IMR-90 (cell line): ENCODE measurements around the gene MALL. TPM values are rescaled to one million over a fixed set of nuclear protein-coding genes. Genes with fewer than 3 reads are reported as not detected.

Experiments used
- ATAC-seq: fragments of 200-7000 bp; cut with Tn5 transposase; 2 replicates; pipeline ENCODE4 v1.9.1; 2020; ENCODE audit warnings: low read depth, mild to moderate bottlenecking, moderate library complexity
- BruUV-seq: library from RNA; stranded (reverse); fragments of 400-500 nt; replicated peaks from 2 replicates; lab custom pipeline; 2021; lab: Mats Ljungman, UMichigan
- CTCF ChIA-PET: fragments of 300-600 bp; formaldehyde crosslinking; extraction: SDS; loops from one replicate; lab custom pipeline; 2021; ENCODE audit warnings: antibody characterized with exemption; lab: Yijun Ruan, JAX
- POLR2A ChIA-PET: fragments of 300-600 bp; sonication (Branson Sonifier 250); formaldehyde crosslinking; loops from one replicate; lab custom pipeline; 2022; ENCODE audit warnings: antibody characterized with exemption; ENCODE audit not compliant: unreplicated experiment; lab: Charles Lee
- DNase-seq: peaks from one replicate; pipeline ENCODE4 v3.0.0; 2013
- H2AFZ ChIP-seq: replicated peaks from 2 replicates; pipeline ENCODE3; 2013; ENCODE audit warnings: low read length, mild to moderate bottlenecking; ENCODE audit not compliant: poor library complexity
- H2AK5ac ChIP-seq: 2 replicates; pipeline ENCODE4 v1.6.1; 2013; ENCODE audit warnings: low read depth, low read length, inconsistent platforms
- H2AK9ac ChIP-seq: replicated peaks from 2 replicates; pipeline ENCODE3; 2013; ENCODE audit warnings: mild to moderate bottlenecking, low read depth, low read length, moderate library complexity; ENCODE audit not compliant: poor library complexity
- H2BK120ac ChIP-seq: 2 replicates; pipeline ENCODE4 v1.6.1; 2013; ENCODE audit warnings: low read depth, low read length, inconsistent platforms
- H2BK15ac ChIP-seq: 3 replicates; pipeline ENCODE4 v1.6.1; 2013; ENCODE audit warnings: low read depth, low read length, inconsistent platforms
- H2BK20ac ChIP-seq: 2 replicates; pipeline ENCODE4 v1.6.1; 2013; ENCODE audit warnings: low read depth, mild to moderate bottlenecking, inconsistent platforms, low read length, moderate library complexity
- H2BK5ac ChIP-seq: 2 replicates; pipeline ENCODE4 v1.6.1; 2013; ENCODE audit warnings: mild to moderate bottlenecking, low read depth, low read length, inconsistent platforms; ENCODE audit not compliant: poor library complexity, severe bottlenecking
- H3K14ac ChIP-seq: replicated peaks from 2 replicates; pipeline ENCODE4 v1.6.1; 2013; ENCODE audit warnings: low read depth, low read length, inconsistent platforms
- H3K18ac ChIP-seq: 2 replicates; pipeline ENCODE4 v1.6.1; 2013; ENCODE audit warnings: low read depth, low read length, control low read depth
- H3K23ac ChIP-seq: 2 replicates; pipeline ENCODE4 v1.6.1; 2013; ENCODE audit warnings: low read depth, low read length, inconsistent platforms
- H3K27ac ChIP-seq: 2 replicates; pipeline ENCODE4 v1.5.1; 2013; ENCODE audit warnings: mild to moderate bottlenecking, control low read depth, low read length; ENCODE audit not compliant: insufficient read depth
- H3K27me3 ChIP-seq: 2 replicates; pipeline ENCODE4 v1.6.1; 2013; ENCODE audit warnings: low read length; ENCODE audit not compliant: control insufficient read depth, insufficient read depth
- H3K36me3 ChIP-seq: 2 replicates; pipeline ENCODE4 v1.6.1; 2013; ENCODE audit warnings: low read length, mixed read lengths; ENCODE audit not compliant: control insufficient read depth, insufficient read depth
- H3K4ac ChIP-seq: 2 replicates; pipeline ENCODE4 v1.6.1; 2013; ENCODE audit warnings: low read depth, low read length, inconsistent platforms
- H3K4me1 ChIP-seq: 2 replicates; pipeline ENCODE4 v1.6.1; 2013; ENCODE audit warnings: low read length, mixed read lengths; ENCODE audit not compliant: control insufficient read depth, insufficient read depth
- H3K4me2 ChIP-seq: 2 replicates; pipeline ENCODE4 v1.6.1; 2013; ENCODE audit warnings: low read depth, mild to moderate bottlenecking, control low read depth, low read length, moderate library complexity
- H3K4me3 ChIP-seq: 2 replicates; pipeline ENCODE4 v1.5.1; 2013; ENCODE audit warnings: low read depth, mild to moderate bottlenecking, control low read depth, low read length, moderate library complexity; ENCODE audit not compliant: insufficient read depth
- H3K56ac ChIP-seq: 2 replicates; pipeline ENCODE4 v1.6.1; 2013; ENCODE audit warnings: low read length, inconsistent platforms; ENCODE audit not compliant: insufficient read depth; ENCODE audit errors: extremely low read depth
- H3K79me1 ChIP-seq, 2 experiments: 2 replicates each; pipeline ENCODE4 v1.6.1; 2013; ENCODE audit warnings: low read length in 2 of 2, inconsistent platforms in 1 of 2, low read depth in 1 of 2
- H3K9ac ChIP-seq: 2 replicates; pipeline ENCODE4 v1.6.1; 2013; ENCODE audit warnings: low read depth, low read length, control low read depth
- H3K9me1 ChIP-seq: 2 replicates; pipeline ENCODE4 v1.6.1; 2013; ENCODE audit warnings: low read length, inconsistent platforms; ENCODE audit not compliant: insufficient read depth
- H3K9me3 ChIP-seq: 2 replicates; pipeline ENCODE4 v1.6.1; 2013; ENCODE audit warnings: low read length; ENCODE audit not compliant: control insufficient read depth, insufficient read depth
- H4K20me1 ChIP-seq: 2 replicates; pipeline ENCODE4 v1.6.1; 2013; ENCODE audit warnings: low read length, inconsistent platforms; ENCODE audit not compliant: insufficient read depth
- H4K5ac ChIP-seq: 2 replicates; pipeline ENCODE4 v1.6.1; 2013; ENCODE audit warnings: mild to moderate bottlenecking, low read depth, low read length, control low read depth
- H4K8ac ChIP-seq, 2 experiments: 2 replicates each; pipeline ENCODE4 v1.6.1; 2013; ENCODE audit warnings: low read depth in 2 of 2, low read length in 2 of 2, control low read depth in 1 of 2, inconsistent platforms in 1 of 2
- H4K91ac ChIP-seq: 2 replicates; pipeline ENCODE4 v1.6.1; 2013; ENCODE audit warnings: low read depth, low read length, inconsistent platforms; ENCODE audit not compliant: insufficient read depth
- CHD1 ChIP-seq: IDR thresholded peaks from 2 replicates; pipeline ENCODE4 v1.6.1; 2012; ENCODE audit warnings: low read depth, low read length, improper control_type of control experiment
- MAFK ChIP-seq: IDR thresholded peaks from 2 replicates; pipeline ENCODE4 v1.6.1; 2012; ENCODE audit warnings: low read depth, low read length, improper control_type of control experiment
- MAZ ChIP-seq: IDR thresholded peaks from 2 replicates; pipeline ENCODE4 v1.6.1; 2012; ENCODE audit warnings: low read depth, mild to moderate bottlenecking, low read length, improper control_type of control experiment, moderate library complexity, borderline replicate concordance
- POLR2A ChIP-seq: IDR thresholded peaks from 2 replicates; pipeline ENCODE4 v1.6.1; 2012; ENCODE audit warnings: mild to moderate bottlenecking, low read depth, low read length
- RAD21 ChIP-seq: IDR thresholded peaks from 2 replicates; pipeline ENCODE4 v1.6.1; 2012; ENCODE audit warnings: low read length, improper control_type of control experiment
- RCOR1 ChIP-seq: IDR thresholded peaks from 2 replicates; pipeline ENCODE4 v1.6.1; 2012; ENCODE audit warnings: mild to moderate bottlenecking, low read length, improper control_type of control experiment; ENCODE audit not compliant: insufficient replicate concordance
- WGBS, 2 experiments: methylation state at CpG; one replicate each; pipeline versions ENCODE4 v1.1.5 to v1.1.7; 2013; ENCODE audit warnings: missing lambda C conversion rate in 2 of 2; ENCODE audit not compliant: insufficient read length in 1 of 2; ENCODE audit errors: extremely low coverage in 2 of 2; 5-methylcytosine and 5-hydroxymethylcytosine counted together
- dilution Hi-C: fragments of 300-500 bp; cut with HindIII; formaldehyde crosslinking; loops from one replicate; pipeline ENCODE4 v1.14.3; 2018; ENCODE audit warnings: low sequenced_read_pairs; ENCODE audit not compliant: unreplicated experiment
- in situ Hi-C: fragments of 300-500 bp; cut with MboI; formaldehyde crosslinking; loops from 3 replicates; pipeline ENCODE4 v1.14.3; 2019; ENCODE audit warnings: low sequenced_read_pairs, inconsistent platforms, mixed read lengths
- intact Hi-C: fragments of 100-400 bp; cut with micrococcal nuclease; formaldehyde crosslinking; loops from 2 replicates; pipeline ENCODE4 v1.10.0; 2022
- polyA plus RNA-seq, 3 experiments: library from polyadenylated mRNA; depleted of rRNA; stranded (reverse); fragments of >200 nt; gene quantifications; 2 replicates each; pipeline ENCODE4 v1.2.3, GENCODE V29; 2012; ENCODE audit warnings: low replicate concordance in 1 of 3
- total RNA-seq: library from RNA; depleted of rRNA; stranded (reverse); fragments of >200 nt; gene quantifications from 2 replicates; pipeline ENCODE4 v1.2.3, GENCODE V29; 2012
- TF ChIP-seq, protein P1 (sequence below): fragments of 150-350 bp; IDR thresholded peaks from 2 replicates; pipeline ENCODE4 v1.6.1; 2017; ENCODE audit warnings: mild to moderate bottlenecking, antibody characterized with exemption, low read length, low read depth
- TF ChIP-seq, protein P2 (sequence below): fragments of 150-350 bp; IDR thresholded peaks from 2 replicates; pipeline ENCODE4 v1.6.1; 2016; ENCODE audit warnings: low read depth, mild to moderate bottlenecking, low read length, moderate library complexity, borderline replicate concordance

Gene MALL
- total and polyA plus RNA-seq, 2 of the 4 experiments (the other 2 are of a cell fraction): 1.6 TPM

DNA sequence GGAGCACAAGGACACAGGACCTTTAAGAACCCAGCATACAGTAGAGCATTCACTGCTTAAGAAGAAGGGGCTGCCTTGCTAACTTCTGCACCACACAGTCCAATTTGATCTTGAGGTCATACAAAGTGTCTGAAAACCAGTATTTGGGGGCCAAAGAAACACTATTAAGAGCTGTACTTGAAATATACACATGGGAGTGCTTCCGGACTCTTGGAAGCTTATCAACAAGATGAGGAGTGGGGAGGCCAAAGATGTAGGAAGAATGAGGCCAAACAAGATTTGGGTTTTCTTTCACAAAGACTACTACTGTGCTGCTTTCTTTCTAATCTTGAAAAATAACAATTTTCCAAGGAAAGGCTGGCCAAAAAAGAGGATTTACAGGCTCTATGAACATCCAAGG lies 24.8 kb upstream of the MALL start:
- WGBS, 2 experiments: no CpG with 5 or more reads among the region's 1 CpG
- H3K18ac ChIP-seq: no peak overlapping the region
- ATAC-seq: no peak
- intact Hi-C loops (no loop called here), dilution Hi-C loops (no loop called here), in situ Hi-C loops (no loop called here)
- no peak overlapping the region for H4K5ac ChIP-seq
- no peaks in the 10 kb centered on the region for H3K79me1 ChIP-seq
- DNase-seq: no peak
- no peak overlapping the region for H2AFZ ChIP-seq
- no peak overlapping the region for H3K4ac ChIP-seq
- no peak overlapping the region for H3K14ac ChIP-seq
- H3K9me3 ChIP-seq: no peaks in the 10 kb centered on the region
- ChIA-PET POLR2A (no interaction called here), CTCF (interaction anchor here (1.0 kb wide), 1 partner anchor 11 kb away, joined by 3 read pairs; no protein-coding TSS in a partner anchor)
- H3K36me3 ChIP-seq: no peaks in the 10 kb centered on the region
- no peaks in the 10 kb centered on the region for H3K9me1 ChIP-seq
- H3K4me3 ChIP-seq: no peak overlapping the region
- BruUV-seq: no TSS peak
- no peak overlapping the region for H2AK9ac ChIP-seq
- no peak overlapping the region for H3K56ac ChIP-seq
- TF ChIP-seq, protein P1, sequence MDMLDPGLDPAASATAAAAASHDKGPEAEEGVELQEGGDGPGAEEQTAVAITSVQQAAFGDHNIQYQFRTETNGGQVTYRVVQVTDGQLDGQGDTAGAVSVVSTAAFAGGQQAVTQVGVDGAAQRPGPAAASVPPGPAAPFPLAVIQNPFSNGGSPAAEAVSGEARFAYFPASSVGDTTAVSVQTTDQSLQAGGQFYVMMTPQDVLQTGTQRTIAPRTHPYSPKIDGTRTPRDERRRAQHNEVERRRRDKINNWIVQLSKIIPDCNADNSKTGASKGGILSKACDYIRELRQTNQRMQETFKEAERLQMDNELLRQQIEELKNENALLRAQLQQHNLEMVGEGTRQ: no peak
- TF ChIP-seq MAZ: no peak
- no peak for TF ChIP-seq POLR2A
- no peak for TF ChIP-seq CHD1
- TF ChIP-seq, protein P2, sequence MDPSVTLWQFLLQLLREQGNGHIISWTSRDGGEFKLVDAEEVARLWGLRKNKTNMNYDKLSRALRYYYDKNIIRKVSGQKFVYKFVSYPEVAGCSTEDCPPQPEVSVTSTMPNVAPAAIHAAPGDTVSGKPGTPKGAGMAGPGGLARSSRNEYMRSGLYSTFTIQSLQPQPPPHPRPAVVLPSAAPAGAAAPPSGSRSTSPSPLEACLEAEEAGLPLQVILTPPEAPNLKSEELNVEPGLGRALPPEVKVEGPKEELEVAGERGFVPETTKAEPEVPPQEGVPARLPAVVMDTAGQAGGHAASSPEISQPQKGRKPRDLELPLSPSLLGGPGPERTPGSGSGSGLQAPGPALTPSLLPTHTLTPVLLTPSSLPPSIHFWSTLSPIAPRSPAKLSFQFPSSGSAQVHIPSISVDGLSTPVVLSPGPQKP: no peak
- no peak for TF ChIP-seq RAD21
- TF ChIP-seq RCOR1: no peak
- TF ChIP-seq MAFK: no peak
- H3K4me1 ChIP-seq: no peaks in the 10 kb centered on the region
- H3K23ac ChIP-seq: no peak overlapping the region
- H4K8ac ChIP-seq: no peak overlapping the region
- H2BK120ac ChIP-seq: no peak overlapping the region
- H4K20me1 ChIP-seq: no peaks in the 10 kb centered on the region
- H2BK20ac ChIP-seq: no peak overlapping the region
- H3K4me2 ChIP-seq: no peak overlapping the region
- H2AK5ac ChIP-seq: no peak overlapping the region
- H2BK5ac ChIP-seq: no peak overlapping the region
- H3K9ac ChIP-seq: no peak overlapping the region
- no peak overlapping the region for H2BK15ac ChIP-seq
- H4K91ac ChIP-seq: no peak overlapping the region
- no peak overlapping the region for H3K27ac ChIP-seq
- no peaks in the 10 kb centered on the region for H3K27me3 ChIP-seq
